Medulla oblongata (tissue), 1 donor: ENCODE measurements around the gene RASSF5.

Experiments used
- DNase-seq: peaks from one replicate; pipeline ENCODE4 v3.0.0-alpha.2; 2015; ENCODE audit errors: extremely low spot score

RASSF5 gene

DNA sequence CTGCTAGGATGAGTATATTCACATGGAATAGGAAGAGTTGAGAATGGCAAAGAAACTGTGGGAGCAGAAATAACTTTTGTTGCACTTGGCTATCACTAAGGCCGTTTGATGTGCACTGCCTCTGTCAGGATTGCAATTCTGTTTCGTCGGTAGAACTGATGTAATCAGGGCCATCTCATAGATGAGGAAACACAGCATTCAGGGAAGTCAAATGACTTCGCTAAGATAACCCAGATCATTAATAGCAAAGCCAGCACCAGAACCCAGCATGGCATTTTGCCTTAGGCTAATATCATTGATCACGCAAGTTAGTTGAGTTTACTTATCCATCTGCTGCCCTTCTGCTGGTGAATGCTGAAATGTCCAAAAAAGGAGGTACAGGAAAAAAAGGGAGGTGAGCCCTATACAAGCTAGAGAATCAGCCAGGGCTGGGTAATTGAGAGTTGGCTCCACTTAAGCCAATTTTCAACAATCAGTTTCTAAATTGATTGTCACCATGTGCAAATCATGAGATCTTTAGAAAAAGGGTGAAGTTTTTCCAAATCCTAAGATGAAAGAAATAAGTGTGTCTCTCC is 7.6 kb downstream of the RASSF5 start:
- no peak for DNase-seq

- no peak for DNase-seq
Observed at GRCh38 chr1:206516728-206516990, 9.3 kb downstream of the RASSF5 start.

DNA sequence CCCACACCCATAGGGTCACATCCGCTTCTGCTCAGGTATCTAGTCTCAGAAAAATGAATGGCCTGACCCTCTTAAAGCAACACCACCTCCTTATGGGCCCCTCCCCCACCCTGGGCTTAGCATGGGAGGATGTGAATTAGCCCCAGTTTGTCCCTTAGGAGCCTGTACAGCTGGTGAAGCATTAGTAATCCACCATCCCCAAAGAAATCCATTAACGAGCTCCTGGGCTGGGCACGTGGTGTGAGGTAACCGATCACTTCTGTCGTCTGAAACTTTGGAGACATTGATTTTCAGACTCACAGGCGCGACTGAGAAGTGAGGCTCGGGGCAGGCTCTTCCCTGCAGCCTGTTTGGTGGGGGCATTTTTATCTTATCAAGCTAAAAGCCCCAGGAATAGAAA is 10.5 kb downstream of the RASSF5 start:
- DNase-seq: no peak

- no peak for DNase-seq
Observed at GRCh38 chr1:206518206-206518605, 10.9 kb downstream of the RASSF5 start.

DNA sequence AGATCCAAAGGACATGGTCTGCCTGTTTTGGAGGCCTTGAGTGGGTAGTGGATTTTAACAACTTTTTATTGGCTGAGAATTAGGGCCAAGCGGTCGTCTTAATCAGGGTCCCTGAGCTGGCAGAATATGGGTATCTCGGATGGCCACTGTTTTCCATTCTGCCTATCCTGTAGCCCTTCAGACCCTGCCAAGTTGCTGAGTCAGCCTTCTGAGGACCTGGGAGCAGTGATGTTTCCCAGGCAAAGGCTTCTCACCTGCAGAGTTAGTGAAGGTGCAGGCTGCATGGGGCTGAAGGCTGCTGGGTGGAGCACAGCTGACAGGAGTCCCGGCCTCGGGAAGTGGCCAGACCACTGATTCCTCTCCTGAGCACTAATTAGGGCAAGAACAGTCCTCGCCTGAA is 11.4 kb downstream of the RASSF5 start:
- DNase-seq: no peak

DNA sequence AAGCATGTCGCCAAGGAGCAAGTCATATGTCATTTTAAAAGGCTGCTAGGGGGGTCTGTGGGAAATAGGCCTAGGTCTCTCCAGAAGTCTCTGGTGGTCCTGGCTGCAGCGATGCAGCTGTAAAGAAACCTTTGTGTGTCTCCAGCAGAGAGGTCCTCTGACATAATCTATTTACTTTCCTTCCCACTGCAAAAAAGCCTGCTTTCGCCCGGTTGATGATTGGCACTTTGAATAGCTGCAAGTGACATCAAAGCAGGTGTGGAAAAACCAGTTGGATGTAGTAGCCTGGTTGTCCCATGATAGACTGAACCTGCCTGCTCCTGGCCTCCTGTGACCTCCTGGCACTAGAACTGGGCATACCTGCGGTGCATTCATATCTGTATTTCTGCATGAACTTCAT is 13.8 kb downstream of the RASSF5 start:
- no peak for DNase-seq

DNA sequence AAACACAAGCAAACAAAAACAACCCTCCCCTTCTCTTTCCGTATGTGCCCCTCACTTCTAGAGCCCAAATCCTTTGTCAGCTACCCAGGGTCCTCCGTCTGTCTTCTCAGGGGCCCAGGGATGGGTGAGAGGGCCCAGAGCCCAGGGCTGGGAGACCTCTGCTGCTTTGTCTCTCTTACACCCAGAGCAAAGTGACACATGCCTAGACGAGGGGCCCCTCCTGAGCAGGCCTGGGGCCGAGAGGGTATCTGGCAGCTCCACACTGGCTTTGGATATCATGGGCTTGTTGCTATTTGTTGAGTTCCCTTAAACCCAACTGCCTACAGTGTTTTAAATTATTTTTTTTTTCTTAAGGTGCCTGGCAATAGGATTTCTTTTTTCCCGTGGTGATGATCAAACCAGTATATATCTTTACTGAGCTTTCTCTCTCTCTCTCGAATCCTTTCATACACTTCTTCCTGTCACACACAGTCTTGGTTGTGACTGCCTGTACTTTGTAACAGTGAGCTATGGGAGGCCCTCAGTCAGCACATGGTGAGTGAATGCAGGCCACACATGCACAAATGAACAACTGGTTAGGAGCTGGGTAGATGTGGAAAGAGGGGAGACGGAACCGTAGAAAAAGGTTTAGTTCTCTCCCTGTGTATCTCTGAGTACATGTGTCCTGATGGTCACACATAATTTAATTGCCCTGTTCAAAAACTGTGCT is 14.5 kb downstream of the RASSF5 start:
- DNase-seq: no peak

DNA sequence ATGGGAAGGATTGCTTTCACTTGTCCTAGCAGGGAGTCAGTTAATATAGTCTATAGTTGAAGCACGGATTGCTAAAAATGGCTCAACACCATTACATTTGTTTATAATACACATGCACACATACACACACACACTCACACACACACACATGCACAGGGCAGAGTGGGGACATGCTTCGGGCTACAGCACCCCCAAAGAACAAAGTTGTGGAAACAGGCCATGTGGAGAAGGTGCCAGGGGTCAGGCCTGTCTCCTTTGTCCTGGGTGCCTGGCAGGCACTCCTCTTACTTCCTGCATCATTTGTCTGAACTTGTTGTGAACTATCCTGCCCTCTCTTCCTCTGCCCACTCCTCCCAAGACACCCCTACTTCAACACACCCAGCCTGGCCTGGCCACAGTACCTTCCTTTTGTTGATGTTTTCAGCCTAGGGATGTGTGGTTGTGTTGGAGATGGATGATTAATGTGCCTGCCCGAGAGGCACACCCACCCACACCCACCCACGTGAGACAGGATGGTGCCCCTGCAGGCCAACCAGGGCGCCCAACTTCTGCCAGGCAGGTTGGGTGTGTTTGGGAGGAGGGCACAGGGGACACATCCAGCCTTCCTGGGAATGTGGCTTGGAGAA is 17.5 kb downstream of the RASSF5 start:
- no peak for DNase-seq

DNA sequence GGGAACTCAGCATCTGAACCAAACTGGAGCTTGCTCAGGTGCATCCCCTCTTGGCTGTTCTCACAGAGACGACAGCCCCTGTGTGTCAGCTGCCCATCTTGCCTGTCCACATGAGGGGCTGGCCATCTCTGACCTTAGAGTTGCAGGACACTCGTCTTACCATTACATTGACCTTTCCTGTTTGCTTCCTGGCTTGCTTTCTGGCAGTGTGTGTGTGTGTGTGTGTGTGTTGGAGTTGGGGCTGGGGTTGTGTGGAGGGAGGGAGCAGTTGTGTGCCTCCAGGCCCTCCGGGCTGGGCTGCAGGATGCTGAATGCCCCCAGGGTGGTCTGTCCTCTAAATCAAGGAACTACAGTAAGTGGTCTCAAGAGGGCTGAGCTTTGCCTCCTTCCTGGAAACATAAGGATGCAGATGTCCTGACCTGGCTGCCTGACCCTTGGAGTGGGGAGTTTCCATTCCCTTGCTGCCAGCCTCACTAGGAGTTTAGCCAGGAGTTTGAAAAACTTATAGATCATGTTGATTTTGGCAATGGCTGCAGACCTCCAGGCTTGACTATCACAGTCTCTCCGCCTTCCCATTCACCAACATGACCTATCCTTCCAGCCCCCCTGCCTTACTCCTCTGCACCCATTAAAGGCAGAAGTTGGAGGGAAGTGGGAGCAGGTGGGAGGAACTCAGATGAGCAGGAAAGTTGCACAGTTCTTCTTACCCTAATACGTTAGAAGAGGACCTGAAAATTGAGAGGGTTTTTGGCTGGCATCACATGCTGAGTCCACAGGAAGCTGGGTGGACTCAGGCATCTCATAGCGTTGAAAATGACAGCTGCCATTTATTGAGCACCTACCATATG is 19.0 kb downstream of the RASSF5 start:
- DNase-seq: no peak

DNA sequence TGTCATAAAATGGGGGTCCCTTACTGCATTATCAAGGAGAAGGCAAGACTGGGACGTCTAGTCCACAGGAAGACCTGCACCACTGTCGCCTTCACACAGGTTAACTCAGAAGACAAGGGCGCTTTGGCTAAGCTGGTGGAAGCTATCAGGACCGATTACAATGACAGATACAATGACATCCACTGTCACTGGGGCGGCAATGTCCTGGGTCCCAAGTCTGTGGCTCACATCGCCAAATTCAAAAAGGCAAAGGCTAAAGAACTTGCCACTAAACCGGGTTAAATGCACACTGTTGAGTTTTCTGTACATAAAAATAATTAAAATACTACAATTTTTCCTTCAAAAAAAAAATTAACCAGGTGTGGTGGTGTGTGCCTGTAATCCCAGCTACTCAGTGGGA is 22.1 kb downstream of the RASSF5 start:
- DNase-seq: no peak

DNA sequence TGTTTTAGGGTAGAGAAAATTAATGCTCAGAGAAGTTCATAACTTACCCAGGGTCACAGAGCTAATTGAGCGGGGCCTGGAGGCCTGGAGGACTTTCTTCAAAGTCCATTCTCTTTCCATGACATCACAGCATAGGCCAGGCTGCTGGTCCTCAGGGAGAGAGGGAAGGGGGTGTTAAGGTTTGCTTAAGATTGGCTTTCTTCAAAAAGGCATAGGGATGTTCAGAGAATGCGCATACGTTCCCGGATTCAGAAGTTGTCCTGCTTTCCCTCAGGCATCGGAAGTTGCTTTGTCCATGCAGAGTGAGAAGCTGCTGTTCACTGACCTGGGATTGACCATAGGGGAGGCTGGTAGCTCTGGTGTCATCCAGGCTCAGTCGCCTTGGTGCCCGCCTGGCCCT is 25.0 kb downstream of the RASSF5 start:
- no peak for DNase-seq

DNA sequence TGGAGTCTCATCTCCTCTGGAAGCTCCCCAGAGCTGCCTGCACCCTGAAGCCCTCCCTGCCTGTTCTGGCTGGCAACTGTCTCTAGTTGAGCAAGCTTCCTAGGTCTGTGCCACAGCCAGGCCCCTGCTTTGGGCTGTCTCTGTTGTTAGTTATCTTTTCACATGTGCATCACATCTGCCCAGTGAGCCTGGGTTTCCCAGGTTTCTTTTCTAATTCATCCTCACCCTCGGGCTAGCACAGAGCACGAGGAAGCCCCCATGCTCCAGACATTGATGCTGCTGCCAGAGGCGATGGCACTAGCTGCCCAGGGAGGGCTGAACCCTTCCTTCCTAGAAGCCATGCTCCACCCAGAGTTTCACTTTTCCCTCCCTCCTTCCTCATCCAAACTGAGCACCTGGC is 27.2 kb downstream of the RASSF5 start:
- DNase-seq: no peak

GRCh38 chr1:206535853-206536188 is 28.5 kb downstream of the RASSF5 start:
- no peak for DNase-seq

DNA sequence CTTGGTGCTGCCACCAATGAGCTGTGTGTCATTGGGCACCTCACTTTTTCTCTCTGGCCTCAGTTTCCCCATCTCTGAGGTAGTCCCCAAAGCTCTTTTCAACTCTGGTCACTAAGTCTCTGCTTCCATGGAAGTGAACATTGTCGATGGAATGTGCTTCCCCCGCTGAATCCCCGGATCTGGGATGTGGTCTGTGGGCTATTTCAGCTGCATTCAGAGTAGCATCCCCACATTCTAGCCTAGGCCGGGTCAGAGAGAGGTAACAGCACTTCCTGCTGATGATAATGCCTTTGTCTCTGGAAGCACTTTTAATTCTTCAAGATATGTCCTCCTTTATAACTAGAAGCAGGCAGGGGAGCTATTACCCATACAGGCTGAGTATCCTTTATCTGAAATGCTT is 29.8 kb downstream of the RASSF5 start:
- no peak for DNase-seq

- no peak for DNase-seq
Observed at GRCh38 chr1:206538086-206538770, 30.9 kb downstream of the RASSF5 start.

GRCh38 chr1:206538901-206539640 is 31.7 kb downstream of the RASSF5 start:
- DNase-seq: no peak

DNA sequence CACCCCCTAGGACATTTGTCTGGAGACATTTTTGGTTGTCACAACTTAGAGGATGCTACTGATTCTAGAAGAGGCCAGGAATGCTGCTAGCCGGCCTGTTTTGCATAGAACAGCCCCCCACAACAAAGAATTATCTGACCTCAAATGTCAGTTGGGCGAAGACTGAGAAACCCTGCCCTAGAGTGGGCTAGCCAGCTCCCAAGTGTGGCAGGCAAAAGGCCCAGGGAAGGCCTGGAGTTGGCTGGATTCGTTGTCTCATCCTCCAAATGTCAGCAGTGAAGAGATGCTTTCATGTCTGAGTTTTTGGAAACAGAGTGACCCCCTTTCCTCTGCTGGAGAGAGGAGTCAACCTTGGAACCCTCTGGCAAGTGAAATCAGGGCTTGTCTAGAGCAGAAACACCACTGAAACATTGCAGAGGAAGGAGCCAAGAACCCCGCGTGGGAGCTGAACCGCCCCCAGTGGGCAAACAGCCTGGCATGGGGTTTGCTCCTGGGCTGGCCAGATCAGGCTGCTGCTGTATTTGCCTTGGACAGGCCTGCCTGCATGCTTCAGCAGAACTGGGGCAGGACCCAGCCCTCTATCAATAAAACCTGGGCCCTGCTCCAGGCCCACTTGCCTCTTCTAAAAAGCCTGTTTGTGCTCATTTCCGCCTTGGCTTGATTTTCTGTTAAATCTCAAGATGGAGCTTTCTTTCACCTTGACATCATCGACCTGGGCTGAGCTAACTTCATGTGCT is 32.9 kb downstream of the RASSF5 start:
- peak; percentile 70 for DNase-seq

DNA sequence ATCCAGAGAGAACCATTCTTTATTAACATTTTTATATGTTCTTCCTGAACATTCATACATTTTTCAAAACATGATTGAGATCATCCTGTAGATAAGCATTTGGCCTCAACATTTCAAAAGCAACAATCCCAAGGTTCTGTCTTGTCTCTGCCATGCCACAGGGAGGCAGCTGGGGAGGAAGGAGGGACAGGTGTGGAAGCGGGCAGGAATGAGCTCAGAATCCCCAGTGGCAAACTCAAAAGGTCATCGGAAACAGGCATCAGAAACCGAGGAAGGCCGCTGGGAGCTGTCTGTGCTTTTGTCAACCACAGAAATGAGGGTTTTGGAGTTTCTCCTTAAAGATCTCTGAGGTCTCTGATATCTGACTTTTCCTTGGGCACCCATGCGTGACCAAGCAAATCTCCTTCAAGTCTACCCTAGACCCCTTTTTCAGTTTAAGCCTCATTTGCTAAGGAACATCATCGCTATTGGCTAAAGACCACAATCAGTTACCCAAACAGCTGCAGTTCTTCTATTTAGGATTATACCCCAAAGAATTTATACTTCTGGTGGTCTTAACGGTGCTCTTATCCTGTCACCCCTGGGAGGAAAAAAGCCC is 34.0 kb downstream of the RASSF5 start:
- DNase-seq: no peak

DNA sequence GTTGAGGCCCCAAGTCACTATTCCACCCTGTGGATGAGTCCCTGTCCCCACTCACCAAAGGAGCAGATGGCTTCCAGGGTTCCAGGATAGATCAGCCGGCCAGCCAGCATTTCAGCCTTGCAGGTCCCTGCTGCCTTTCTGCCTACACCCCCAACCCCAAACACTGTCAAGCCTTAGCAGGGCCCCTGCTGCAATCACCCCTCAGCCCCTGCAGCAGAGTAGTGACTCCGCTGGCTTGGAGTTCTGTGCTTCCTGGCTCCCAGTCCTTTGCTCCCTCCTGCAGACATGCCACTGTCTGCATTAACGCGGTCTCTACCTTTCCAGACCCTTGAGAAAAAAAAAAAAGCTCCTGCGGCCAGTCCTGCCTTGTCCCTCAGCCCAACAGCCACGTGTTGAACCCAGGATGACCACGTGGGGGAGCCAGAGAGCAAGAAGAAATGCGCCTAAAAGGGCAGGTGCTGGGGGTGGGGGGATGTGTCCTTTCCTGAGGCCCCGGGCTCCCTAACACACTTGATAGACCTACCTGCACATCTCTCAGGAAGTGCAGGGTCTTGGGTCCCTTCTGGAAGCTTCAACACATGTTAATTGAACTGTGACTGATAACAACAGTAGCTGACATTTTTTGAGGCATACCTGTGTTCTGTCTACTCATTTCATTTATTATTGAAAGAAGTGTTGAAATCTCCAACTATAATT is 37.4 kb downstream of the RASSF5 start:
- DNase-seq: peak; percentile 66

DNA sequence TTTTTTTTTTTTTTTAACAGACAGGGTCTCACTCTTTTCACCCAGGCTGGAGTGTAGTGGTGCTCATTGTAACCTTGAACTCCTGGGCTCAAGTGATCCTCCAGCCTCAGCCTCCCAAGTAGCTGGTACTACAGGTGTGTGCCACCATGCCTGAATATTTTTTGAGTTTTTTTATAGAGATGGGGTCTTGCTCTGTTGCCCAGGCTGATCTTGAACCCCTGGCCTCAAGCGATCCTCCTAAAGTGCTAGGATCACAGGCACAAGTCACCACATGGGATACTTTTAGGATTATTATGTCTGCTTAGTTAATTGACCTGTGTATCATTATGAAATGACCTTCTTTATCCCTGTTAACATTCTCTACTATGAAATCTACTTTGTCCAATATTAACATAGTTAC is 38.0 kb downstream of the RASSF5 start:
- DNase-seq: no peak
